VCaP (cell line): Measurements from ENCODE around the gene PDLIM7.

Source experiments
- H3K27ac ChIP-seq: fragments of 450-650 bp; 2 replicates; pipeline ENCODE4 v1.5.1; 2017
- CTCF ChIP-seq: fragments of 450-650 bp; conservative IDR thresholded peaks from 2 replicates; pipeline ENCODE4 v1.5.1; 2017; ENCODE audit warnings: mild to moderate bottlenecking, moderate library complexity

Gene PDLIM7

GRCh38 chr5:177444106-177445051, 53.0 kb downstream of the PDLIM7 start:
- H3K27ac ChIP-seq: peak overlapping the region; percentile 97; the same call in 1 of the 2 replicates
- no peak for TF ChIP-seq CTCF

GRCh38 chr5:177443144-177443983, 54.0 kb downstream of the PDLIM7 start:
- no peak for TF ChIP-seq CTCF
- H3K27ac ChIP-seq: peak overlapping the region; percentile 15; the same call in 1 of the 2 replicates

- TF ChIP-seq CTCF: no peak
- H3K27ac ChIP-seq: peak overlapping the region; percentile 8; the same call in 1 of the 2 replicates
These were observed 55.2 kb downstream of the PDLIM7 start for GRCh38 chr5:177442066-177442826.

GRCh38 chr5:177440990-177441780, 56.2 kb downstream of the PDLIM7 start:
- H3K27ac ChIP-seq: no peak overlapping the region; the same call in 1 of the 2 replicates
- TF ChIP-seq CTCF: no peak

GRCh38 chr5:177440211-177440989, 57.0 kb downstream of the PDLIM7 start:
- no peak for TF ChIP-seq CTCF
- H3K27ac ChIP-seq: no peak overlapping the region

GRCh38 chr5:177439518-177440053, 57.8 kb downstream of the PDLIM7 start:
- TF ChIP-seq CTCF: no peak
- no peak overlapping the region for H3K27ac ChIP-seq
